ENCODE results near the gene PLEKHG3. TPM values are rescaled to one million over a fixed set of nuclear protein-coding genes. Genes with fewer than 3 reads are reported as not detected.
A peak's percentile ranks its signal among the peaks of the same experiment; 100 is the strongest.

The PLEKHG3 gene
- total and polyA plus RNA-seq, 2 of the 13 experiments (the other 11 are each of a cell fraction or from before 2014, with no cell fraction given) = 7.1 to 9.8 TPM

DNA sequence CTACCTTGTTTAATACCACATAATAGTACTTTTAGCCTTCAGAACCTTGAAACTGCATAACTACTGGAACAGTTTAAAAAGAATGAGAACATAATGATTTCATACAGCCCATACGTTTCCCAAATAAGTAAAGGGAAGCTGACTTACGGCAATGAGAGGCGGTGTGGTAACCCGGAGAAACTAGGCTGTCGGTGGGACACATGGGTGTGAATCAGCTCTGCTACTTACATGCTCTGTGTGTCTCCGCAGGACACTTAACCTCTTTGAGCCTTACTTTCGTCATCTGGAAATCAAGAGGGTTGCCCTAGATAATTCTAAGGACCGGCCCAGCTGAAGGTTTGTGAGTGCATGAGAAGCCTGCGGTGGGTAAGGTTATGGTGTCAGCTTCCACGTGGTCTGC is 49.3 kb upstream of the PLEKHG3 start:
- intact Hi-C loops (cut with micrococcal nuclease; ENCODE audit: unreplicated experiment) (no loop called here), in situ Hi-C loops (cut with HindIII; ENCODE audit: extremely low pct_ligation_motif_present, low pct_unique_long_range_greater_than_20kb) (loop anchor here (25.0 kb wide), 1 partner anchor 232 kb away; the partner anchor contains the start of gene SPTB)
- Histone ChIP-seq H3K4me1 (ENCODE audit: insufficient read depth, low read length) (peaks cover 24% of the 10 kb centered on the region), H3K27me3 (ENCODE audit: control insufficient read depth in 1 of 2, insufficient read depth in 2 of 2, low read length in 2 of 2) (no peaks in the 10 kb centered on the region; a peak in 1 of 5 replicates), H4K20me1 (ENCODE audit: insufficient read depth, low read length) (no peaks in the 10 kb centered on the region), H3K4me3 (replicated peaks in 1 of 3; ENCODE audit: insufficient read depth in 1 of 3, low read depth in 2 of 3, low read length in 3 of 3) (no peak overlapping the region), H3K79me2 (ENCODE audit: insufficient read depth, low read length) (no peaks in the 10 kb centered on the region), H3K9me3 (ENCODE audit: low read length) (no peaks in the 10 kb centered on the region), H3K36me3 (replicated peaks in 1 of 2; ENCODE audit: control insufficient read depth in 1 of 2, insufficient read depth in 2 of 2, low read length in 2 of 2) (no peaks in the 10 kb centered on the region), H3K9ac (ENCODE audit: insufficient read depth, low read depth, low read length) (no peak overlapping the region), H3K4me2 (ENCODE audit: low read depth, low read length) (peak overlapping the region; percentile 65), H2AFZ (ENCODE audit: low read length) (no peak overlapping the region), H3K27ac (ENCODE audit: extremely low read length, insufficient read depth, low read length) (peak overlapping the region; percentile 57)
- 79% methylated on average over 10 of the region's 10 CpGs for WGBS (ENCODE audit: low lambda C conversion rate)
- FAIRE-seq (no peak), ATAC-seq (peak; percentile 22), DNase-seq (ENCODE audit: low spot score) (no peak)
- ChIA-PET POLR2A (interaction anchor here (1.3 kb wide), 1 partner anchor 9 kb away, joined by 5 read pairs; no protein-coding TSS in a partner anchor), CTCF (ENCODE audit: low intra/inter-chr PET ratio, low total read pairs) (no interaction called here)
- no TSS peak for BruUV-seq (replicated peaks)
- no peak for TF ChIP-seq KLF16 (CRISPR knock-in tag; IDR thresholded peaks at IDR 0.05)
- TF ChIP-seq ZNF430 (CRISPR knock-in tag; IDR thresholded peaks at IDR 0.05) = no peak
- TF ChIP-seq, protein P1, sequence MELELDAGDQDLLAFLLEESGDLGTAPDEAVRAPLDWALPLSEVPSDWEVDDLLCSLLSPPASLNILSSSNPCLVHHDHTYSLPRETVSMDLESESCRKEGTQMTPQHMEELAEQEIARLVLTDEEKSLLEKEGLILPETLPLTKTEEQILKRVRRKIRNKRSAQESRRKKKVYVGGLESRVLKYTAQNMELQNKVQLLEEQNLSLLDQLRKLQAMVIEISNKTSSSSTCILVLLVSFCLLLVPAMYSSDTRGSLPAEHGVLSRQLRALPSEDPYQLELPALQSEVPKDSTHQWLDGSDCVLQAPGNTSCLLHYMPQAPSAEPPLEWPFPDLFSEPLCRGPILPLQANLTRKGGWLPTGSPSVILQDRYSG (CRISPR knock-in tag; IDR thresholded peaks at IDR 0.05) = no peak
- no peak for TF ChIP-seq GABPB1 (CRISPR knock-in tag; IDR thresholded peaks at IDR 0.05)
- TF ChIP-seq ZNF382 (CRISPR knock-in tag; IDR thresholded peaks at IDR 0.05; ENCODE audit: borderline replicate concordance) = no peak
- TF ChIP-seq, protein P2, sequence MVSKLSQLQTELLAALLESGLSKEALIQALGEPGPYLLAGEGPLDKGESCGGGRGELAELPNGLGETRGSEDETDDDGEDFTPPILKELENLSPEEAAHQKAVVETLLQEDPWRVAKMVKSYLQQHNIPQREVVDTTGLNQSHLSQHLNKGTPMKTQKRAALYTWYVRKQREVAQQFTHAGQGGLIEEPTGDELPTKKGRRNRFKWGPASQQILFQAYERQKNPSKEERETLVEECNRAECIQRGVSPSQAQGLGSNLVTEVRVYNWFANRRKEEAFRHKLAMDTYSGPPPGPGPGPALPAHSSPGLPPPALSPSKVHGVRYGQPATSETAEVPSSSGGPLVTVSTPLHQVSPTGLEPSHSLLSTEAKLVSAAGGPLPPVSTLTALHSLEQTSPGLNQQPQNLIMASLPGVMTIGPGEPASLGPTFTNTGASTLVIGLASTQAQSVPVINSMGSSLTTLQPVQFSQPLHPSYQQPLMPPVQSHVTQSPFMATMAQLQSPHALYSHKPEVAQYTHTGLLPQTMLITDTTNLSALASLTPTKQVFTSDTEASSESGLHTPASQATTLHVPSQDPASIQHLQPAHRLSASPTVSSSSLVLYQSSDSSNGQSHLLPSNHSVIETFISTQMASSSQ (IDR thresholded peaks at IDR 0.05; ENCODE audit: low read depth) = no peak
- TF ChIP-seq, protein P2 (CRISPR knock-in tag; IDR thresholded peaks at IDR 0.05; ENCODE audit: borderline replicate concordance) = no peak
- TF ChIP-seq, protein P3, sequence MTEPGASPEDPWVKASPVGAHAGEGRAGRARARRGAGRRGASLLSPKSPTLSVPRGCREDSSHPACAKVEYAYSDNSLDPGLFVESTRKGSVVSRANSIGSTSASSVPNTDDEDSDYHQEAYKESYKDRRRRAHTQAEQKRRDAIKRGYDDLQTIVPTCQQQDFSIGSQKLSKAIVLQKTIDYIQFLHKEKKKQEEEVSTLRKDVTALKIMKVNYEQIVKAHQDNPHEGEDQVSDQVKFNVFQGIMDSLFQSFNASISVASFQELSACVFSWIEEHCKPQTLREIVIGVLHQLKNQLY (CRISPR knock-in tag; IDR thresholded peaks at IDR 0.05) = no peak
- TF ChIP-seq ZC3H13 (CRISPR knock-in tag; IDR thresholded peaks at IDR 0.05) = no peak
- TF ChIP-seq STAG1 (CRISPR knock-in tag; IDR thresholded peaks at IDR 0.05) = no peak
- TF ChIP-seq TBX2 (CRISPR knock-in tag; IDR thresholded peaks at IDR 0.05; ENCODE audit: borderline replicate concordance) = no peak
- no peak for TF ChIP-seq SP5 (CRISPR knock-in tag; IDR thresholded peaks at IDR 0.05; ENCODE audit: borderline replicate concordance, low read depth)
- TF ChIP-seq, protein P4, sequence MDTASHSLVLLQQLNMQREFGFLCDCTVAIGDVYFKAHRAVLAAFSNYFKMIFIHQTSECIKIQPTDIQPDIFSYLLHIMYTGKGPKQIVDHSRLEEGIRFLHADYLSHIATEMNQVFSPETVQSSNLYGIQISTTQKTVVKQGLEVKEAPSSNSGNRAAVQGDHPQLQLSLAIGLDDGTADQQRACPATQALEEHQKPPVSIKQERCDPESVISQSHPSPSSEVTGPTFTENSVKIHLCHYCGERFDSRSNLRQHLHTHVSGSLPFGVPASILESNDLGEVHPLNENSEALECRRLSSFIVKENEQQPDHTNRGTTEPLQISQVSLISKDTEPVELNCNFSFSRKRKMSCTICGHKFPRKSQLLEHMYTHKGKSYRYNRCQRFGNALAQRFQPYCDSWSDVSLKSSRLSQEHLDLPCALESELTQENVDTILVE (CRISPR knock-in tag; IDR thresholded peaks at IDR 0.05) = no peak
- TF ChIP-seq NFE2L1 (CRISPR knock-in tag; IDR thresholded peaks at IDR 0.05; ENCODE audit: borderline replicate concordance) = no peak
- no peak for TF ChIP-seq ISX (CRISPR knock-in tag; conservative IDR thresholded peaks at IDR 0.05)
- TF ChIP-seq, protein P5, sequence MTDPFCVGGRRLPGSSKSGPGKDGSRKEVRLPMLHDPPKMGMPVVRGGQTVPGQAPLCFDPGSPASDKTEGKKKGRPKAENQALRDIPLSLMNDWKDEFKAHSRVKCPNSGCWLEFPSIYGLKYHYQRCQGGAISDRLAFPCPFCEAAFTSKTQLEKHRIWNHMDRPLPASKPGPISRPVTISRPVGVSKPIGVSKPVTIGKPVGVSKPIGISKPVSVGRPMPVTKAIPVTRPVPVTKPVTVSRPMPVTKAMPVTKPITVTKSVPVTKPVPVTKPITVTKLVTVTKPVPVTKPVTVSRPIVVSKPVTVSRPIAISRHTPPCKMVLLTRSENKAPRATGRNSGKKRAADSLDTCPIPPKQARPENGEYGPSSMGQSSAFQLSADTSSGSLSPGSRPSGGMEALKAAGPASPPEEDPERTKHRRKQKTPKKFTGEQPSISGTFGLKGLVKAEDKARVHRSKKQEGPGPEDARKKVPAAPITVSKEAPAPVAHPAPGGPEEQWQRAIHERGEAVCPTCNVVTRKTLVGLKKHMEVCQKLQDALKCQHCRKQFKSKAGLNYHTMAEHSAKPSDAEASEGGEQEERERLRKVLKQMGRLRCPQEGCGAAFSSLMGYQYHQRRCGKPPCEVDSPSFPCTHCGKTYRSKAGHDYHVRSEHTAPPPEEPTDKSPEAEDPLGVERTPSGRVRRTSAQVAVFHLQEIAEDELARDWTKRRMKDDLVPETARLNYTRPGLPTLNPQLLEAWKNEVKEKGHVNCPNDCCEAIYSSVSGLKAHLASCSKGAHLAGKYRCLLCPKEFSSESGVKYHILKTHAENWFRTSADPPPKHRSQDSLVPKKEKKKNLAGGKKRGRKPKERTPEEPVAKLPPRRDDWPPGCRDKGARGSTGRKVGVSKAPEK (CRISPR knock-in tag; IDR thresholded peaks at IDR 0.05; ENCODE audit: borderline replicate concordance) = no peak
